ACC112 (cell line): ENCODE data around the gene SCD5.

Experiments used
- H2AFZ ChIP-seq: fragments of 200-600 bp; sonication (generic); one replicate; pipeline ENCODE4 v1.6.0; 2017; ENCODE audit warnings: antibody characterized with exemption, low read length; ENCODE audit not compliant: unreplicated experiment
- H3K27ac ChIP-seq: fragments of 200-600 bp; sonication (generic); 2 replicates; pipeline ENCODE4 v1.5.1; 2014; ENCODE audit warnings: low read depth, mild to moderate bottlenecking, antibody characterized with exemption, low read length, moderate library complexity
- H3K27me3 ChIP-seq: fragments of 200-600 bp; sonication (generic); 2 replicates; pipeline ENCODE4 v1.6.1; 2014; ENCODE audit warnings: mild to moderate bottlenecking, antibody characterized with exemption, low read length, moderate library complexity, mixed read lengths; ENCODE audit not compliant: insufficient read depth
- H3K36me3 ChIP-seq: fragments of 200-600 bp; sonication (generic); 2 replicates; pipeline ENCODE4 v1.6.1; 2016; ENCODE audit warnings: mild to moderate bottlenecking, antibody characterized with exemption, low read length, moderate library complexity, mixed read lengths; ENCODE audit not compliant: insufficient read depth
- H3K4me1 ChIP-seq: fragments of 200-600 bp; sonication (generic); one replicate; pipeline ENCODE4 v1.6.1; 2016; ENCODE audit warnings: low read length, mixed read lengths; ENCODE audit not compliant: insufficient read depth, unreplicated experiment, control insufficient read depth
- H3K4me3 ChIP-seq: fragments of 200-600 bp; sonication (generic); 2 replicates; pipeline ENCODE4 v1.5.1; 2014; ENCODE audit warnings: mild to moderate bottlenecking, low read depth, low read length
- H3K79me2 ChIP-seq: fragments of 200-600 bp; sonication (generic); one replicate; pipeline ENCODE4 v1.6.0; 2016; ENCODE audit warnings: low read length; ENCODE audit not compliant: control insufficient read depth, unreplicated experiment, insufficient read depth

The SCD5 gene

DNA sequence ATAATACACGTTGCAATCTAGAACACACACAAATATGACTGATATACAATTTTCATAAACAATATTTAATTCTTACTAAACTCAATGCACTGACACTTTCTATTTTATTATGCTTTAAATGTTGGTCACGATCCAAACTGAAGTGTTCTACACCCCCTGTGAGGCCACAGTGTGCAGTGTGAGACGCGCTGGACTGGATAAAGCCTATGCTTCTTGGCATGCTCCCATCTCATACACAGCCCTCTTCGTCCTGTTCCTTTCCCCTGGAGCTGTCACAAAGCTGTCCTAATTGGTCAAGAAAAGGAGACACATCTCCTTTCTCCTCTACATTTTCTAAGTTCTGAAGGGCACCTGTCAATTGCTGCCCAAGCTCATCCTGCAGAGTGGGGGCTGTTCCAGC, 72.0 kb downstream of the SCD5 start:
- Histone ChIP-seq H3K4me1 (no peaks in the 10 kb centered on the region), H2AFZ (no peak overlapping the region), H3K4me3 (no peak overlapping the region)

DNA sequence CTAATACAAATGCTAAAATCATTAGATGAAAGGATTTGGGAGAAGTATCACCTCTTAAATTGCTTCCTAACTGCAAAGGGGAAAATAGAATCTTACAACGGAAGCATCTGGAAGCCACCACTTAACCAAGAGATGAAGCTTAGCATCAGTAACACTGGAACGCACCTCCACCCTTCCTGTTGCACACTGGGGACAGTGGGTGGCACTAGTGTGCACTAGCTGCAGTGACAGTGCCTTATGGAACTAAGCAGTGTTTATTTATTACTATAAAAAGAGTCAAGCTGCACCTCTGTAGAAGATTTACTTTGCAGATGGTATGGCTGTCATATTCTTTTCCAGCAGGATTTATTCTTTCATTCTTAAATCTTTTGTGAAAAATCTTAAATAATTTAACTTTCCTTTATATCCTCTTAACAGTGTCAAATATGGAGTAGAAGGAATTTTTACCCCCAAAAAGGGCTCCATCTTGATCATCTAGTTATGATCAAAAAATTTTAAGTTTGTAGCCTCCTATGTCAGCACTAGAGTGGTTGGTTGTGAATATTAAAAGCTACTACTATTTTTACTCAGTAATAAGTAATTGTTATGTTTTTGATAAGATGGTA, 76.7 kb downstream of the SCD5 start:
- Histone ChIP-seq H2AFZ (no peak overlapping the region), H3K79me2 (no peaks in the 10 kb centered on the region), H3K27ac (no peak overlapping the region), H3K36me3 (no peaks in the 10 kb centered on the region), H3K4me3 (no peak overlapping the region), H3K27me3 (no peaks in the 10 kb centered on the region), H3K4me1 (peaks cover 9% of the 10 kb centered on the region)

More for the DNA sequence above, 72.0 kb downstream of the SCD5 start:
- no peaks in the 10 kb centered on the region for H3K27me3 ChIP-seq
- no peaks in the 10 kb centered on the region for H3K36me3 ChIP-seq
- no peak overlapping the region for H3K27ac ChIP-seq
- H3K79me2 ChIP-seq, result no peaks in the 10 kb centered on the region

DNA sequence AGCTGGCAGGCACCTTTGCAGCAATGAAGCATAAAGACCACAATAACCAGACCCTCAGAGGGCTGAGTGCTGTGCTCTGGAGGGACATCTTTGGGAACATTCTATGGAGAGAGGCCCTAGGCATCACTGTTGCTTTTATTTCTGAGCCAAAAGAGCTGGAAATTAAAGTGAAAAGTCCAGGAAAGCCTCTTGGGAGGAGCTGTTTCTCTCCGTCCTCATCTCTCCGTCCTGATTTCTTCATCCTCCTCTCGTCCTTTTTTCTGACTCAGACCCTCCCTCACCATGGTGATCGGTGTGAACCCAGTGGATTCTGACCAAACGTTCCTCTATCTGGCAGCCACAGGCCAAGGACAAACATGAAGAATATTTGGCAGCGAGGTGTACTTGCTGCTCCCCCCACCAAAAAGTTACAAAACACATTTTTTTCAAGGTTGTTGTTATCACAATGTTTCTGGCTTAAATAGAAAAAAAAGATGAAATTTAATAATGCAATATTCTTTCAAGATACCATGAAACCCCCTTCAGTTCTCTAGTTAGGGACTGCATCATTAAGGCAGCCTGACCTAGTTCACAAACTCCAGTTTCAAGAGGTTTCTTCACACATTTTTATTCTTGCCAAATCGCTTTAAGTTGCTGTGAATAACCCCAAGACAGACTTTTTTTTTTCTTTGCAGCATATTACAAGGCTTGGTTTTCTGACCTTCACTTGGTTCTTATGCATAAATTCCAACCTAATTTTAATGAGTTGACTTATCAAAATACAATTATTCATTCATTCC, 80.2 kb downstream of the SCD5 start:
- no peak overlapping the region for H2AFZ ChIP-seq
- no peaks in the 10 kb centered on the region for H3K36me3 ChIP-seq
- peak overlapping the region; percentile 5; the same call in 1 of the 2 replicates for H3K27ac ChIP-seq
- H3K4me1 ChIP-seq, result peaks cover 19% of the 10 kb centered on the region
- no peaks in the 10 kb centered on the region for H3K27me3 ChIP-seq
- H3K79me2 ChIP-seq, result no peaks in the 10 kb centered on the region
- no peak overlapping the region for H3K4me3 ChIP-seq

DNA sequence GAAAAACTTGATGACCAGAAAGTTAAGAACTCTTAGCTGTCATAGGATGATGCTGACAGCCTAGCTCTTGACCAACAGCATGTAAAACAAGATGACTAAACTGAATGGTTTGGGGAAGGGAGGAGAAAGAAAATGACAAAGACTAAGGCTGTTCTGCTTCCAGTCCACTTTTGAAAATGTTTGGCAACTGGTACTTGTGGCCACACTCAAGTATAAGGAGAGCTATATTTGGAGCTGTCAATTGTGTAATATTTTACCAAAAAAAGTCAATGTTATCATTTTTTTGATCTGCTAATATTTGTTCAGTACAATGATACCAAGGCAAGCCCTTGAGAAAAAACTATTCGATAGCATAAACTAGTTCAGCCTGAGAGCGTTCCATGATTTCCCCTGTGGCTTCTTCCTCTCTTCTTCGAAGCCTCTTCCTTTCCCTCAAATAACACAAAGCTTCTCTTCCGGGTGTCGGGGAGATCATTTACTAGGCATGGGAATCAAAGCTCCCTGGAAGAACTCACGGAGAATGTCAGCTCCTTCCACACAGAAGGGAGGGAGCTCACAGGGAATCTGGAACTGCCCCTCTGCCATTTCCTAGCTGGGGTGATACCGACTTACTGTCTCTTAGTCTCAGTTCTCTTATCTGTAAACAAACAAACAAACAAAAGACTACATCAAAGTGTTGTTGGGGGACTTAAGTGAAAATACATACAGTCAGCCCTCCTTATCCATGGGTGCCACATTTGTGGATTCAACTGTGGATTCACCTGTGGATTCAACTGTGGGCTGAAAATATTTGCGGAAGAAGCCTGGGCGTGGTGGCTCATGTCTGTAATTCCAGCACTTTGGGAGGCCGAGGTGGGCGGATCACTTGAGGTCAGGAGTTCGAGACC, 82.6 kb downstream of the SCD5 start:
- no peaks in the 10 kb centered on the region for H3K79me2 ChIP-seq
- H3K27me3 ChIP-seq, result no peaks in the 10 kb centered on the region
- H3K36me3 ChIP-seq, result no peaks in the 10 kb centered on the region
- peak overlapping the region; percentile 62 for H3K27ac ChIP-seq
- H3K4me3 ChIP-seq, result peak overlapping the region; percentile 42; the same call in 1 of the 2 replicates
- H3K4me1 ChIP-seq, result peaks cover 19% of the 10 kb centered on the region
- H2AFZ ChIP-seq, result peak overlapping the region; percentile 96

DNA sequence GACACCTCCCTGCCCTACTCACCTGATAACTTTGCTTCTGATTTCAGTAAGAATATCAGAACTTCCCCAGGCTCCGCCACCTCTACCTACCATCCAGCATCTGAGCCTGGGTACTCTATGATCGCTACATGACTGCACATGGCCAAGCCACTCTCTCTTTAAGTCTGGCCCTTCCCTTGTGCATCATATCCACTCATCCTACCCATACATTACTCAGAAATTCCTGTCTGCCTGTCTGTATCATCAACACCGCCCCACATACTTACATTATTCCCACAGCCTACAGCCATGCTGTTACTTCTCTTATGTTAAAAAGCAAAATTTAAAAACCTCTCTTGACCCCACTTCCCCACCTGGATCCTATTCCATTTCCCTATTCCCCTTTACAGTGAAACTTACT, 84.7 kb downstream of the SCD5 start:
- peaks cover 23% of the 10 kb centered on the region for H3K4me1 ChIP-seq
- H3K27me3 ChIP-seq, result no peaks in the 10 kb centered on the region
- H3K27ac ChIP-seq, result no peak overlapping the region
- H2AFZ ChIP-seq, result no peak overlapping the region
- H3K79me2 ChIP-seq, result no peaks in the 10 kb centered on the region
- H3K4me3 ChIP-seq, result no peak overlapping the region
- no peaks in the 10 kb centered on the region for H3K36me3 ChIP-seq

DNA sequence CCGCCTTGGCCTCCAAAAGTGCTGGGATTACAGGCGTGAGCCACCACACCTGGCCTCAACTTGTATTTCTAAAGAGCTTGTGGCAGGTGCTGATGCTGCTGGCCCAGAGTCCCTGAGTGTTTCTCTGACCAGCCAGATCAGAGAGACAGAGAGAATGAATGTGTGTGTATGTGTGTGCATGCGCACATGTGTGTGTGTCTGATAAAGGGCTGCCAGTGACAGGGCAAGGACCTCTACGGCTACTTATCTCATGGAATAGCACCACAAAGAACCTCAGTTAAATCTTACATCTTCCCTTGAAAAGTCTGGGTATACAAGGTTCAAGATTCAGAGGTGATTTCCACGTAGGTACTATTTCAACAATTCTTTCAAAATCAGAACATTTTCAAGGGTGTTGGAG, 86.0 kb downstream of the SCD5 start:
- Histone ChIP-seq H3K36me3 (no peaks in the 10 kb centered on the region), H3K27ac (no peak overlapping the region), H3K4me1 (peaks cover 16% of the 10 kb centered on the region), H3K4me3 (no peak overlapping the region), H3K27me3 (no peaks in the 10 kb centered on the region), H2AFZ (no peak overlapping the region), H3K79me2 (no peaks in the 10 kb centered on the region)

DNA sequence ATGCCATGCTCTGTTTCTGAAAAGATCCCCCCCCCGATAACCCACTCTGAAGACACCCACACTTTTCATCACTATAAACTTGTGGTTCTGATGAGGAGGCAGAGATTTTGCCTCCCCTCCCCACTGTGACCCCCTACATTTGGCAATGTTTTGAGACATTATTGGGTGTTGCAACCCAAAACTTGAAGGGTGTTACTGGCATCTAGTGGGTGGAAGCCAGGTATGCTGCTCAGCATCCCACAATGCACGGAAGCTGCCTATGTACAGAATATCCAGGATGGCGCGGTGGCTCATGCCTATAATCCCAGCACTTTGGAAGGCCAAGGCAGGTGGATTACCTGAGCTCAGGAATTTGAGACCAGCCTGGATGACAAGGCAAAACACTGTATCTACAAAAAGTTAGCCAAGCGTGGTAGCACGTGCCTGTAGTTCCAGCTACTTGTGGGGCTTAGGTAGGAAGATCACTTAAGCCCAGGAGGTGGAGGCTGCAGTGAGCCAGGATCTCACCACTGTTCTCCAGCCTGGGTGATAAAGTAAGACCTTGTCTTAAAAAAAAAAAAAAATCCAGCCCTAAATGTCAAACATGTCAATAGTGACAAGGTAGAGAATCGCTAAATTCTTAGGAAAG, 87.3 kb downstream of the SCD5 start:
- Histone ChIP-seq H3K4me3 (no peak overlapping the region), H2AFZ (no peak overlapping the region), H3K27me3 (no peaks in the 10 kb centered on the region), H3K27ac (no peak overlapping the region), H3K79me2 (no peaks in the 10 kb centered on the region), H3K36me3 (no peaks in the 10 kb centered on the region), H3K4me1 (peaks cover 16% of the 10 kb centered on the region)

DNA sequence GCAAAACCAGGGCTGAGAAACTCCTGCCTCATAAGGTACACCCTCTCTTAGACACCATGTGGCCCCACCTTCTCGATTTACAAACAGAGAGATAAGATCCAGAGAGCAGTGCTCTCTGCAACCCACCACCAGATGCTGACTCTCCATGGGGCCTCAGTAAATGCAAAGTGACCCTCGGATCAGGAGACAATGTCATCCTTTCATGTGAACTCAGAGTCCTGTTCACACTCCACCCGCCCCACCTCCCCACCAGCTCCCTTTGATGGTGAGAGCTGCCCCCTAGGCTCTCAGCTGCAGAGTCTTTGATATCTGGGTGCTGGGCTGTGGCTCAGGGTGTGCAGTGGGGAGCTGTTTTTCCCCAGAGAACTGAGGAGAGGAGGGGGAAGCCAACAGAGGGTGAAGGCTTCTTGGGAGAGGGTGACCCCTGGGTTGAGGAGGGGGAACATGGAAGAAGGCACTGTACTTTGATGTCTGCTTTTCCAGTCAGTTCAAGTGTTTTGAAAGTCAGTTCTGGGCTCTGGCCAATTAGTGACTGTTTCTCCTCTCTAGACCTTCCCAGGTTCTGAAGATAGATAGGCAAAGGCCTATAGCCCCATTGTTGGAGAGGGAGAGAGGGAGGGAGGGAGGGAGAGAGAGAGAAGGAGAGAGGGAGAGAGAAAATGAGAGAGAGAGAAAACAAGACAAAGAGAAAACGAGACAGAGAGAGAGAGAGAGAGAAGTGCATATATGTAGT, 88.2 kb downstream of the SCD5 start:
- Histone ChIP-seq H3K27me3 (no peaks in the 10 kb centered on the region), H3K4me3 (no peak overlapping the region), H2AFZ (no peak overlapping the region), H3K4me1 (peaks cover 16% of the 10 kb centered on the region), H3K79me2 (no peaks in the 10 kb centered on the region), H3K27ac (no peak overlapping the region), H3K36me3 (no peaks in the 10 kb centered on the region)

DNA sequence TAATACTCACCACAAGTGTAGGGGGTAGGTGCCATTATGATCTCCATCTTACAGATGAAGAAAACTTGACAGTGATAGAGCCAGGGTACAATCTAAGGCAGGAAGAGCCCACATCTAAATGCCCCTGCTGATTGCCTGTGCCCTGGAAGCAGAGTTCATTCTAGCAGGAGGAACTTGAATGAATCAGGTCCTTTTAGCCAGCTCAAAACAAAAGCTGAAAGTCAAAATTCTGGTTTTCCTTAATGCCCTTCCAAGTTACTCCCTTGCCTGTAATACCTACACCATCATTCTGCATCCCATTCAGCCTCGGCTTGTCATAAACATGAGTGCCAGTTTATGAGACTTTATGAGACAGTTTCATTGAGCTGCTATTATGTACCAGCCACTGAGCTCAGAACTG, 89.6 kb downstream of the SCD5 start:
- Histone ChIP-seq H3K4me1 (peaks cover 30% of the 10 kb centered on the region), H2AFZ (no peak overlapping the region), H3K27me3 (no peaks in the 10 kb centered on the region), H3K36me3 (no peaks in the 10 kb centered on the region), H3K27ac (no peak overlapping the region), H3K4me3 (no peak overlapping the region), H3K79me2 (no peaks in the 10 kb centered on the region)
